ENCODE results near the gene MAN2B1. TPM values are rescaled to one million over a fixed set of nuclear protein-coding genes. Genes with fewer than 3 reads are reported as not detected.

MAN2B1 gene
- total and polyA plus RNA-seq, 2 of the 13 experiments (the other 11 are each of a cell fraction or from before 2014, with no cell fraction given): 23.6 to 23.8 TPM

DNA sequence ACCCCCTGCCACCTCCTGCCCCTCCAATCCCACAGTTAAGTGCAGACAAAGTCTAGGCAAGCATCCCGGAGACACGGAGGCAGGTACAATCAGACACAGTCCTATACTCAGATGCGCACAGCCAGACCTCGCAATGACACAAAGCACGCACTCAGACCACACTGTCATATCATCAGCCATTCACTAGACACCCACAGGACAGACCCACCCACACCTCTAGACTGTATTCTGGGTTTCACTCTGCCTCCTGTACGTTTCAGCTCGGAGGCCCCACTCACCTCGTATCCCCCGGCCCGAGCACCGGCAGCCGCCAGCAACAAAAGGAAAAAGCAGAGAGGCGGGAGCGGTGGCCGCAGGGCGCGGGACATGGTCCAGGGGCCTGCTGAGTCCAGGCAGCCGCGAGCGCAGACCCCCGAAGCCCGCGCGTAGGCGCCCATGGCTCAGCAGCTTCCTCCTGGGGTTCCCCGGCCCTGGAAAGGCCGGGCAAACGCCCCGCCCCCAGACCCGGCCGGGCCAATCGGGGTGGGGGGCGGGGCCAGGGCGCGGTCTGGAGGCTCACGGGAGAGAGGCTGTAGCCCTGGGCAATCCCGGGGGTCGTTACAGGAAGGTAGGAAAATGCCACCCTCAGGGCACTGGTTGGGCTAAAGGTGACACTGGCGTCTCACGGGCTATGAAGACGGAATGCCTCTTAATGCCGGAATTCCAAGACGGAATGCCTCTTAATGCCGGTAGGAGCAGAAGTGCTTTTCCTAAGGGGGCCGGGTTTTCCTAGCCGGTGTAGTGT, at the start of gene MAN2B1, which contains the start of gene WDR83 (continued):
- TF ChIP-seq, protein P1, sequence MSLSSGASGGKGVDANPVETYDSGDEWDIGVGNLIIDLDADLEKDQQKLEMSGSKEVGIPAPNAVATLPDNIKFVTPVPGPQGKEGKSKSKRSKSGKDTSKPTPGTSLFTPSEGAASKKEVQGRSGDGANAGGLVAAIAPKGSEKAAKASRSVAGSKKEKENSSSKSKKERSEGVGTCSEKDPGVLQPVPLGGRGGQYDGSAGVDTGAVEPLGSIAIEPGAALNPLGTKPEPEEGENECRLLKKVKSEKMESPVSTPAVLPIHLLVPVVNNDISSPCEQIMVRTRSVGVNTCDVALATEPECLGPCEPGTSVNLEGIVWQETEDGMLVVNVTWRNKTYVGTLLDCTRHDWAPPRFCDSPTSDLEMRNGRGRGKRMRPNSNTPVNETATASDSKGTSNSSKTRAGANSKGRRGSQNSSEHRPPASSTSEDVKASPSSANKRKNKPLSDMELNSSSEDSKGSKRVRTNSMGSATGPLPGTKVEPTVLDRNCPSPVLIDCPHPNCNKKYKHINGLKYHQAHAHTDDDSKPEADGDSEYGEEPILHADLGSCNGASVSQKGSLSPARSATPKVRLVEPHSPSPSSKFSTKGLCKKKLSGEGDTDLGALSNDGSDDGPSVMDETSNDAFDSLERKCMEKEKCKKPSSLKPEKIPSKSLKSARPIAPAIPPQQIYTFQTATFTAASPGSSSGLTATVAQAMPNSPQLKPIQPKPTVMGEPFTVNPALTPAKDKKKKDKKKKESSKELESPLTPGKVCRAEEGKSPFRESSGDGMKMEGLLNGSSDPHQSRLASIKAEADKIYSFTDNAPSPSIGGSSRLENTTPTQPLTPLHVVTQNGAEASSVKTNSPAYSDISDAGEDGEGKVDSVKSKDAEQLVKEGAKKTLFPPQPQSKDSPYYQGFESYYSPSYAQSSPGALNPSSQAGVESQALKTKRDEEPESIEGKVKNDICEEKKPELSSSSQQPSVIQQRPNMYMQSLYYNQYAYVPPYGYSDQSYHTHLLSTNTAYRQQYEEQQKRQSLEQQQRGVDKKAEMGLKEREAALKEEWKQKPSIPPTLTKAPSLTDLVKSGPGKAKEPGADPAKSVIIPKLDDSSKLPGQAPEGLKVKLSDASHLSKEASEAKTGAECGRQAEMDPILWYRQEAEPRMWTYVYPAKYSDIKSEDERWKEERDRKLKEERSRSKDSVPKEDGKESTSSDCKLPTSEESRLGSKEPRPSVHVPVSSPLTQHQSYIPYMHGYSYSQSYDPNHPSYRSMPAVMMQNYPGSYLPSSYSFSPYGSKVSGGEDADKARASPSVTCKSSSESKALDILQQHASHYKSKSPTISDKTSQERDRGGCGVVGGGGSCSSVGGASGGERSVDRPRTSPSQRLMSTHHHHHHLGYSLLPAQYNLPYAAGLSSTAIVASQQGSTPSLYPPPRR (CRISPR knock-in tag; IDR thresholded peaks at IDR 0.05; ENCODE audit: borderline replicate concordance): no peak
- TF ChIP-seq ZNF672 (CRISPR knock-in tag; IDR thresholded peaks at IDR 0.05): no peak
- TF ChIP-seq FIP1L1 (IDR thresholded peaks at IDR 0.05; ENCODE audit: borderline replicate concordance, insufficient read depth, low read depth, low read length): no peak
- TF ChIP-seq ZNF432 (CRISPR knock-in tag; IDR thresholded peaks at IDR 0.05; ENCODE audit: borderline replicate concordance): no peak
- no peak for TF ChIP-seq PHF5A (CRISPR knock-in tag; IDR thresholded peaks at IDR 0.05; ENCODE audit: low read depth, unreplicated experiment)
- TF ChIP-seq, protein P2, sequence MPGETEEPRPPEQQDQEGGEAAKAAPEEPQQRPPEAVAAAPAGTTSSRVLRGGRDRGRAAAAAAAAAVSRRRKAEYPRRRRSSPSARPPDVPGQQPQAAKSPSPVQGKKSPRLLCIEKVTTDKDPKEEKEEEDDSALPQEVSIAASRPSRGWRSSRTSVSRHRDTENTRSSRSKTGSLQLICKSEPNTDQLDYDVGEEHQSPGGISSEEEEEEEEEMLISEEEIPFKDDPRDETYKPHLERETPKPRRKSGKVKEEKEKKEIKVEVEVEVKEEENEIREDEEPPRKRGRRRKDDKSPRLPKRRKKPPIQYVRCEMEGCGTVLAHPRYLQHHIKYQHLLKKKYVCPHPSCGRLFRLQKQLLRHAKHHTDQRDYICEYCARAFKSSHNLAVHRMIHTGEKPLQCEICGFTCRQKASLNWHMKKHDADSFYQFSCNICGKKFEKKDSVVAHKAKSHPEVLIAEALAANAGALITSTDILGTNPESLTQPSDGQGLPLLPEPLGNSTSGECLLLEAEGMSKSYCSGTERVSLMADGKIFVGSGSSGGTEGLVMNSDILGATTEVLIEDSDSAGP (CRISPR knock-in tag; IDR thresholded peaks at IDR 0.05; ENCODE audit: borderline replicate concordance): peak; percentile 39; the same call in 1 of the 2 replicates
- TF ChIP-seq, protein P3, sequence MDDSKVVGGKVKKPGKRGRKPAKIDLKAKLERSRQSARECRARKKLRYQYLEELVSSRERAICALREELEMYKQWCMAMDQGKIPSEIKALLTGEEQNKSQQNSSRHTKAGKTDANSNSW (CRISPR knock-in tag; IDR thresholded peaks at IDR 0.05; ENCODE audit: borderline replicate concordance): no peak
- no peak for TF ChIP-seq NR2F6 (IDR thresholded peaks at IDR 0.05)
- TF ChIP-seq NR2F6 (CRISPR knock-in tag; IDR thresholded peaks at IDR 0.05): no peak
- TF ChIP-seq, protein P4, sequence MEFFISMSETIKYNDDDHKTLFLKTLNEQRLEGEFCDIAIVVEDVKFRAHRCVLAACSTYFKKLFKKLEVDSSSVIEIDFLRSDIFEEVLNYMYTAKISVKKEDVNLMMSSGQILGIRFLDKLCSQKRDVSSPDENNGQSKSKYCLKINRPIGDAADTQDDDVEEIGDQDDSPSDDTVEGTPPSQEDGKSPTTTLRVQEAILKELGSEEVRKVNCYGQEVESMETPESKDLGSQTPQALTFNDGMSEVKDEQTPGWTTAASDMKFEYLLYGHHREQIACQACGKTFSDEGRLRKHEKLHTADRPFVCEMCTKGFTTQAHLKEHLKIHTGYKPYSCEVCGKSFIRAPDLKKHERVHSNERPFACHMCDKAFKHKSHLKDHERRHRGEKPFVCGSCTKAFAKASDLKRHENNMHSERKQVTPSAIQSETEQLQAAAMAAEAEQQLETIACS (CRISPR knock-in tag; IDR thresholded peaks at IDR 0.05): 0 out of 2 replicates have a peak, but pooled peaks have one; percentile 23
- TF ChIP-seq SP1 (IDR thresholded peaks at IDR 0.05): no peak
- TF ChIP-seq SP1 (CRISPR knock-in tag; IDR thresholded peaks at IDR 0.05): peak; percentile 73
- no peak for TF ChIP-seq FOSL2 (CRISPR knock-in tag; IDR thresholded peaks at IDR 0.05)
- peak; percentile 80; the same call in 1 of the 2 replicates for TF ChIP-seq SIN3A (IDR thresholded peaks at IDR 0.05; ENCODE audit: borderline replicate concordance, low read depth, low read length)
- no peak for TF ChIP-seq ZNF670 (CRISPR knock-in tag; IDR thresholded peaks at IDR 0.05; ENCODE audit: borderline replicate concordance)
- TF ChIP-seq XBP1 (CRISPR knock-in tag; IDR thresholded peaks at IDR 0.05): no peak
- TF ChIP-seq PAF1 (CRISPR knock-in tag; IDR thresholded peaks at IDR 0.05): no peak
- TF ChIP-seq, protein P5, sequence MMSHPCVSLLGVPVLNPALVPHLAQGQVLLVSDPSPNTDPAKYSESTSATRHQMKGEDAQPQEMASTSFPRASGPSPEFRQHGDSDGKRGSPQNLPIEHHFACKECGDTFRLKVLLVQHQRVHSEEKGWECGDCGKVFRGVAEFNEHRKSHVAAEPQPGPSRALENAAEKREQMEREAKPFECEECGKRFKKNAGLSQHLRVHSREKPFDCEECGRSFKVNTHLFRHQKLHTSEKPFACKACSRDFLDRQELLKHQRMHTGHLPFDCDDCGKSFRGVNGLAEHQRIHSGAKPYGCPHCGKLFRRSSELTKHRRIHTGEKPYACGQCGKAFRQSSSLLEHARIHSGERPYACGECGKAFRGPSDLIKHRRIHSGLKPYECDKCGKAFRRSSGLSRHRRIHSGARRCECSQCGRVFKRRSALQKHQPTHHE (CRISPR knock-in tag; IDR thresholded peaks at IDR 0.05; ENCODE audit: borderline replicate concordance): 0 out of 2 replicates have a peak, but pooled peaks have one; percentile 39
- TF ChIP-seq ETV6 (CRISPR knock-in tag; conservative IDR thresholded peaks at IDR 0.05): 0 out of 2 replicates have a peak, but pooled peaks have one; percentile 28
- peak; percentile 79 for TF ChIP-seq ZNF143 (CRISPR knock-in tag; IDR thresholded peaks at IDR 0.05)
- TF ChIP-seq MAF1 (CRISPR knock-in tag; IDR thresholded peaks at IDR 0.05; ENCODE audit: borderline replicate concordance): peak; percentile 73; the same call in 1 of the 2 replicates

All from HepG2 (cell line).